Activated CD8-positive, alpha-beta memory T cell treated with anti-CD3 and anti-CD28 coated beads, Interleukin-2, amount 50 U/mL, for 4 hours (primary cell): ENCODE measurements around the gene MCIDAS.

Source experiments
- DNase-seq: peaks from one replicate; pipeline ENCODE4 v3.0.0-alpha.2; 2020

Gene MCIDAS

GRCh38 chr5:55222092-55222984 lies 4.8 kb downstream of the MCIDAS start:
- no peak for DNase-seq

- DNase-seq: no peak
These were observed 6.5 kb downstream of the MCIDAS start for GRCh38 chr5:55220433-55221185.

GRCh38 chr5:55219770-55220169 lies 7.3 kb downstream of the MCIDAS start:
- no peak for DNase-seq

- DNase-seq: no peak
These were observed 8.1 kb downstream of the MCIDAS start for GRCh38 chr5:55218967-55219366.

- no peak for DNase-seq
These were observed 15.8 kb downstream of the MCIDAS start for GRCh38 chr5:55211184-55211874.

GRCh38 chr5:55205001-55205400 lies 22.1 kb downstream of the MCIDAS start:
- no peak for DNase-seq

- no peak for DNase-seq
These were observed 36.0 kb downstream of the MCIDAS start for GRCh38 chr5:55191165-55191564.

GRCh38 chr5:55188656-55189540 lies 38.2 kb downstream of the MCIDAS start:
- DNase-seq: no peak

GRCh38 chr5:55187370-55187769 lies 39.7 kb downstream of the MCIDAS start:
- DNase-seq: no peak

GRCh38 chr5:55180016-55180415 lies 47.1 kb downstream of the MCIDAS start:
- DNase-seq: no peak

- no peak for DNase-seq
These were observed 50.0 kb downstream of the MCIDAS start for GRCh38 chr5:55177078-55177477.

- peak; percentile 19 for DNase-seq
These were observed 50.8 kb downstream of the MCIDAS start for GRCh38 chr5:55176176-55176818.

- no peak for DNase-seq
These were observed 51.3 kb downstream of the MCIDAS start for GRCh38 chr5:55175781-55176175.

GRCh38 chr5:55173687-55174230 lies 53.4 kb downstream of the MCIDAS start:
- DNase-seq: no peak

GRCh38 chr5:55172937-55173686 lies 54.0 kb downstream of the MCIDAS start, which contains the start of gene CDC20B:
Gene CDC20B, minus strand, starts transcription at chr5:55173177. Its CDS starts 177 bp downstream, at chr5:55173000.
- DNase-seq: peak; percentile 79

- peak; percentile 52 for DNase-seq
These were observed 54.8 kb downstream of the MCIDAS start for GRCh38 chr5:55172051-55172899.

- no peak for DNase-seq
These were observed 55.6 kb downstream of the MCIDAS start for GRCh38 chr5:55171471-55171870.
